ENCODE data around the gene OR7G2. TPM values are rescaled to one million over a fixed set of nuclear protein-coding genes. Genes with fewer than 3 reads are reported as not detected.

The OR7G2 gene
- total and polyA plus RNA-seq, 9 of the 15 experiments (the other 6 are each of a cell fraction or from before 2014, with no cell fraction given): 0.20 TPM; not detected in 8

GRCh38 chr19:9075064-9075949 is 32.0 kb downstream of the OR7G2 start (continued):
- TF ChIP-seq, protein P1, sequence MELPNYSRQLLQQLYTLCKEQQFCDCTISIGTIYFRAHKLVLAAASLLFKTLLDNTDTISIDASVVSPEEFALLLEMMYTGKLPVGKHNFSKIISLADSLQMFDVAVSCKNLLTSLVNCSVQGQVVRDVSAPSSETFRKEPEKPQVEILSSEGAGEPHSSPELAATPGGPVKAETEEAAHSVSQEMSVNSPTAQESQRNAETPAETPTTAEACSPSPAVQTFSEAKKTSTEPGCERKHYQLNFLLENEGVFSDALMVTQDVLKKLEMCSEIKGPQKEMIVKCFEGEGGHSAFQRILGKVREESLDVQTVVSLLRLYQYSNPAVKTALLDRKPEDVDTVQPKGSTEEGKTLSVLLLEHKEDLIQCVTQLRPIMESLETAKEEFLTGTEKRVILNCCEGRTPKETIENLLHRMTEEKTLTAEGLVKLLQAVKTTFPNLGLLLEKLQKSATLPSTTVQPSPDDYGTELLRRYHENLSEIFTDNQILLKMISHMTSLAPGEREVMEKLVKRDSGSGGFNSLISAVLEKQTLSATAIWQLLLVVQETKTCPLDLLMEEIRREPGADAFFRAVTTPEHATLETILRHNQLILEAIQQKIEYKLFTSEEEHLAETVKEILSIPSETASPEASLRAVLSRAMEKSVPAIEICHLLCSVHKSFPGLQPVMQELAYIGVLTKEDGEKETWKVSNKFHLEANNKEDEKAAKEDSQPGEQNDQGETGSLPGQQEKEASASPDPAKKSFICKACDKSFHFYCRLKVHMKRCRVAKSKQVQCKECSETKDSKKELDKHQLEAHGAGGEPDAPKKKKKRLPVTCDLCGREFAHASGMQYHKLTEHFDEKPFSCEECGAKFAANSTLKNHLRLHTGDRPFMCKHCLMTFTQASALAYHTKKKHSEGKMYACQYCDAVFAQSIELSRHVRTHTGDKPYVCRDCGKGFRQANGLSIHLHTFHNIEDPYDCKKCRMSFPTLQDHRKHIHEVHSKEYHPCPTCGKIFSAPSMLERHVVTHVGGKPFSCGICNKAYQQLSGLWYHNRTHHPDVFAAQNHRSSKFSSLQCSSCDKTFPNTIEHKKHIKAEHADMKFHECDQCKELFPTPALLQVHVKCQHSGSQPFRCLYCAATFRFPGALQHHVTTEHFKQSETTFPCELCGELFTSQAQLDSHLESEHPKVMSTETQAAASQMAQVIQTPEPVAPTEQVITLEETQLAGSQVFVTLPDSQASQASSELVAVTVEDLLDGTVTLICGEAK (IDR thresholded peaks at IDR 0.05): no peak
- TF ChIP-seq, protein P1 (CRISPR knock-in tag; IDR thresholded peaks at IDR 0.05): no peak
- no peak for TF ChIP-seq ZFPM2 (CRISPR knock-in tag; IDR thresholded peaks at IDR 0.05)
- TF ChIP-seq HMG20B (CRISPR knock-in tag; IDR thresholded peaks at IDR 0.05): no peak
- TF ChIP-seq KDM5B (IDR thresholded peaks at IDR 0.05; ENCODE audit: insufficient replicate concordance, low read depth, low read length): no peak
- TF ChIP-seq, protein P2, sequence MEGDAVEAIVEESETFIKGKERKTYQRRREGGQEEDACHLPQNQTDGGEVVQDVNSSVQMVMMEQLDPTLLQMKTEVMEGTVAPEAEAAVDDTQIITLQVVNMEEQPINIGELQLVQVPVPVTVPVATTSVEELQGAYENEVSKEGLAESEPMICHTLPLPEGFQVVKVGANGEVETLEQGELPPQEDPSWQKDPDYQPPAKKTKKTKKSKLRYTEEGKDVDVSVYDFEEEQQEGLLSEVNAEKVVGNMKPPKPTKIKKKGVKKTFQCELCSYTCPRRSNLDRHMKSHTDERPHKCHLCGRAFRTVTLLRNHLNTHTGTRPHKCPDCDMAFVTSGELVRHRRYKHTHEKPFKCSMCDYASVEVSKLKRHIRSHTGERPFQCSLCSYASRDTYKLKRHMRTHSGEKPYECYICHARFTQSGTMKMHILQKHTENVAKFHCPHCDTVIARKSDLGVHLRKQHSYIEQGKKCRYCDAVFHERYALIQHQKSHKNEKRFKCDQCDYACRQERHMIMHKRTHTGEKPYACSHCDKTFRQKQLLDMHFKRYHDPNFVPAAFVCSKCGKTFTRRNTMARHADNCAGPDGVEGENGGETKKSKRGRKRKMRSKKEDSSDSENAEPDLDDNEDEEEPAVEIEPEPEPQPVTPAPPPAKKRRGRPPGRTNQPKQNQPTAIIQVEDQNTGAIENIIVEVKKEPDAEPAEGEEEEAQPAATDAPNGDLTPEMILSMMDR (IDR thresholded peaks at IDR 0.05 in 2 of 3, conservative IDR thresholded peaks at IDR 0.05 in 1 of 3; ENCODE audit: insufficient read depth in 2 of 3, low read depth in 1 of 3, low read length in 3 of 3): no peak
- TF ChIP-seq ATF7 (IDR thresholded peaks at IDR 0.05): peak; percentile 92
- TF ChIP-seq CHD1 (IDR thresholded peaks at IDR 0.05; ENCODE audit: low read length): no peak
- TF ChIP-seq ZBTB5 (IDR thresholded peaks at IDR 0.05): no peak
- TF ChIP-seq CEBPG (CRISPR knock-in tag; IDR thresholded peaks at IDR 0.05): no peak
- TF ChIP-seq CEBPG (tag; conservative IDR thresholded peaks at IDR 0.05 in 1 of 2, IDR thresholded peaks at IDR 0.05 in 1 of 2): no peak
- TF ChIP-seq TCF7L2 (IDR thresholded peaks at IDR 0.05; ENCODE audit: low read depth, low read length): no peak
- no peak for TF ChIP-seq BRD9 (IDR thresholded peaks at IDR 0.05; ENCODE audit: low read depth, partially characterized antibody)
- TF ChIP-seq NCOA1 (IDR thresholded peaks at IDR 0.05; ENCODE audit: low read depth): 0 out of 2 replicates have a peak, but pooled peaks have one; percentile 45

All from K562 (cell line).